ENCODE measurements around the gene S100A11.

The S100A11 gene

DNA sequence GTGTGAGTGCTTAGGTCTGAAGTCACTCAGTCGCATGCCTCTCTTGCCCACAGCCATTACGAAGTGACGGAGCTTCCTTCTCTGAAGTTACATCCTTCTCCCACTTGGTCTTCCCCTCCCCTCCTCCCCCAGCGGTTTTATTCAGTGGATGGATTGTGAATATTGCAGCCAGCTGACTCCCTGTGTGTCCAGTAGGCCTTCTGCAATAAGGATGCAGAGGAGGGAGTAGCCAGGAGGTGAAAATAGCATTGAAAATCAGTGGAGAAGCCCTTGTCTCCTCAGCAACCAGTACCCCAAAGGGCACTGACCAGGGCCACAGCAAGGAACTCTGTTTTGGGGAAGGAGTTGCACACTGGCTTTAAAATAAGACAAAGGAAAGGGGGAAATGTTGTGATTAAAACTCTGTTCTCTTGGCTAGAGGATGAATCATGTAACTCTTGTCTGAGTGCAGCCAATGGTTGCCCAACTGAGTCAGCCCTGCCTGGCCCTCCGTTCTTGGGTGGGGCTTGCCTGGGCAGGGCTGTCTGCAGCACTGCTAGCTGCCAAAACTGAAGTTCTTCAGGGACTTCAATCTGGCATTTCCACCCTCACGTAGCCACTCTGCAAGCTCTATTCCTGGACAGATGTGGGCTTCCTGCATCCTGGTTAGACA lies 47.5 kb downstream of the S100A11 start:
- Histone ChIP-seq H3K4me1 (ENCODE audit: control insufficient read depth, insufficient read depth, low read length) (peaks cover 20% of the 10 kb centered on the region), H3K36me3 (ENCODE audit: control insufficient read depth, insufficient read depth, low read length) (peaks cover 4% of the 10 kb centered on the region), H3K9me3 (ENCODE audit: control insufficient read depth, insufficient read depth, low read length) (no peaks in the 10 kb centered on the region), H3K9ac (ENCODE audit: low read depth, low read length) (no peak overlapping the region), H3K4me3 (ENCODE audit: low read depth, low read length) (no peak overlapping the region), H3K27me3 (ENCODE audit: control insufficient read depth, insufficient read depth, low read length) (no peaks in the 10 kb centered on the region)

- no peaks in the 10 kb centered on the region for H3K27me3 ChIP-seq (ENCODE audit: control insufficient read depth, insufficient read depth, low read length)
- peaks cover 9% of the 10 kb centered on the region for H3K36me3 ChIP-seq (ENCODE audit: control insufficient read depth, insufficient read depth, low read length)
- H3K4me3 ChIP-seq (ENCODE audit: low read depth, low read length), result no peak overlapping the region
- H3K9ac ChIP-seq (ENCODE audit: low read depth, low read length), result no peak overlapping the region
- no peaks in the 10 kb centered on the region for H3K9me3 ChIP-seq (ENCODE audit: control insufficient read depth, insufficient read depth, low read length)
- H3K4me1 ChIP-seq (ENCODE audit: control insufficient read depth, insufficient read depth, low read length), result peaks cover 20% of the 10 kb centered on the region
These were observed 48.3 kb downstream of the S100A11 start for GRCh38 chr1:151988405-151988923.

DNA sequence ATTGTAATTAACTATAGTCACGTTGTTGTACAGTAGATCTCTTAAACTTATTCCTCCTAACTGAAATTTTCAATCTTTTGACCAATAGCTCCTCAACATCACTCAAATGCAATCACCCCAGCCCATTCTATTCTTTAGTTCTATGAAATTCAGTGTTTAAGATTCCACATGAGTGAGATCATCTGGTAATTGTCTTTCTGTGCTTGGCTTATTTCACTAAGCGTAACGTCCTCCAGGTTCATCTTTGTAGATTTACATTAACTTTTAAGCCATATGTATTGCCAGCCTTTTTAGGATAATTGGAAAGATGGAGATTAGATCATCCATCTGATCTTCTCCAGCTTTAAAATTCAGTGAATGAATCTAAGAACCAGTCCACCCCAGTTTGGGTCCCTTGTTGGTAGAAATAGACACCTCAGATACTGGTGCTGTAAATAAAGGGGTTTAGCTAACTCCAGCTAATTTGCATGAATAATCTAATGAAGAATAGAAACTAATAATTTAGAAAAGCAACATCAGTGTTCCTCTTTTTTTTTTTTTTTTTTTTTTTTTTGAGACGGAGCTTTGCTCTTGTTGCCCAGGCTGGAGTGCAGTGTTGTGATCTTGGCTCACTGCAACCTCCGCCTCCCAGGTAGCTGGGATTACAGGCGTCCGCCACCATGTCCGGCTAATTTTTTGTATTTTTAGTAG lies 50.2 kb downstream of the S100A11 start:
- Histone ChIP-seq H3K9me3 (ENCODE audit: control insufficient read depth, insufficient read depth, low read length) (no peaks in the 10 kb centered on the region), H3K9ac (ENCODE audit: low read depth, low read length) (no peak overlapping the region), H3K4me1 (ENCODE audit: control insufficient read depth, insufficient read depth, low read length) (peaks cover 17% of the 10 kb centered on the region), H3K36me3 (ENCODE audit: control insufficient read depth, insufficient read depth, low read length) (peaks cover 9% of the 10 kb centered on the region), H3K4me3 (ENCODE audit: low read depth, low read length) (no peak overlapping the region), H3K27me3 (ENCODE audit: control insufficient read depth, insufficient read depth, low read length) (no peaks in the 10 kb centered on the region)

DNA sequence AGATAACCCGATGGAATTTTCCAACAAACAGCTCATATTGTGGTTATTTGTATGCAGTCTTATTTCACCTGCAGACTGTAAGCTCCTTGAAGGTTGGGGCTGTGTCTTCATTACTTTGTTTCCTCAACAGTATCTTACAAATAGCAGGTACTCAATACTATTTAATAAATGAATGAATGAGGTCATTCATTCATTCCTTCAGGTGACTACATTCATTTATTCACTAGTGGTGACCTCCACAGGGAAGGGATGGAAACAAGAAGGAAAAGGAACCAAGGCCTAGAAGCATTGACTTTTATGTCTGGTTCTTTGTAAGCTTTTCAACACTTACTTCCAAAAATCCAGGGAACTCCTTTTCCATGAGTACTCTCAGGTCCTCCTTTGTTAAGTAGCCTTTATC lies 51.0 kb downstream of the S100A11 start:
- H3K9ac ChIP-seq (ENCODE audit: low read depth, low read length), result no peak overlapping the region
- no peaks in the 10 kb centered on the region for H3K27me3 ChIP-seq (ENCODE audit: control insufficient read depth, insufficient read depth, low read length)
- H3K36me3 ChIP-seq (ENCODE audit: control insufficient read depth, insufficient read depth, low read length), result peaks cover 9% of the 10 kb centered on the region
- no peak overlapping the region for H3K4me3 ChIP-seq (ENCODE audit: low read depth, low read length)
- peaks cover 10% of the 10 kb centered on the region for H3K4me1 ChIP-seq (ENCODE audit: control insufficient read depth, insufficient read depth, low read length)
- H3K9me3 ChIP-seq (ENCODE audit: control insufficient read depth, insufficient read depth, low read length), result no peaks in the 10 kb centered on the region

DNA sequence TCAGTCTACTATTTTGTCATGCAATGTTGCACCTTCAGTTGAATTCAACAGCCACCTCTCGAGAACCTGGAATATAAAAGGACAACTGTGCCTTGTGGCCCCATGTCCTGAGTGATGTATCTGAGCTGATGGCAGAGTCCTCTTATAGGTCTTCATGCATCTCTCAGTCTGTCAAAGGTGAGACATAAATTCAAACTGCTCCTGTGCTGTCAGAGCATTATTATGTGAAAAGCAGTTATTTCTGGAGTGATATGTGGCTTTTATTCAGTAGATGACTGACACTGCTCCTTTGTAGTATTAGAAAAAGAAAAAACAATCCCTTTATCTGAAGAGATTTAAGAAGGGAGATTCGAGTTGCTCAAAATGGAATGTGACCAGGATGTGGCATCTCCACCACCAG lies 51.5 kb downstream of the S100A11 start:
- no peak overlapping the region for H3K4me3 ChIP-seq (ENCODE audit: low read depth, low read length)
- H3K27me3 ChIP-seq (ENCODE audit: control insufficient read depth, insufficient read depth, low read length), result no peaks in the 10 kb centered on the region
- H3K4me1 ChIP-seq (ENCODE audit: control insufficient read depth, insufficient read depth, low read length), result peaks cover 14% of the 10 kb centered on the region
- no peak overlapping the region for H3K9ac ChIP-seq (ENCODE audit: low read depth, low read length)
- H3K36me3 ChIP-seq (ENCODE audit: control insufficient read depth, insufficient read depth, low read length), result peaks cover 9% of the 10 kb centered on the region
- H3K9me3 ChIP-seq (ENCODE audit: control insufficient read depth, insufficient read depth, low read length), result no peaks in the 10 kb centered on the region

DNA sequence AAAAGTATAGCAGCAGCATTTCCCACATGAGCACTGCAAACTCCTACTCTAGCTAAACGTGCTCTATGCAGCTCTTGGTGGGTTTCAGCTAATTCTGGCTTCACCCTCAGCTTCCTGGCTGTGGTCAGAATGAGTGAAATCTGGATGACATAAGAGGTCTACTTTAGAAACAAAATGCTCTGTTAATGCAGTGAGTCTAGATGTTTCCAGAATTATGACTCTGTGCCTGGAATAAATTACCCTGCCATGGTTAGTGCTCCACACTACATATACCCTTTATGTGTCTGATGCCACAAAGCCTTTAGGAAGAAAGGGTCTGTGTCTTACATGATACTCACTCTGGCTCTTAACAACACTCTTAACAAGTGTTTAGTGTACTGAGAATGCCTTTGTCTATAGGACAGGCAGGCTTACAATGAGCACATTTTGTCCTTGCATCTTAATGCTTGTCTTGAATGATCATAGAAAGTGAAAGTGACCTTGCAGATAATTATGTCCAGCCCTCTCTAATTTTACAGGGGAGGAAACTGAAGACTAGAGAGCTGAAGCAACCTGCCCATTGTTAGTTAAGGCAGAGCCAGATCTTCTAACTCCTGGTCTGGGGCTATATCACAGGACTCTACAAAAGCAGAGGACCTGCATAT lies 52.4 kb downstream of the S100A11 start:
- peaks cover 12% of the 10 kb centered on the region for H3K4me1 ChIP-seq (ENCODE audit: control insufficient read depth, insufficient read depth, low read length)
- H3K36me3 ChIP-seq (ENCODE audit: control insufficient read depth, insufficient read depth, low read length), result peaks cover 9% of the 10 kb centered on the region
- no peak overlapping the region for H3K9ac ChIP-seq (ENCODE audit: low read depth, low read length)
- no peaks in the 10 kb centered on the region for H3K9me3 ChIP-seq (ENCODE audit: control insufficient read depth, insufficient read depth, low read length)
- H3K27me3 ChIP-seq (ENCODE audit: control insufficient read depth, insufficient read depth, low read length), result no peaks in the 10 kb centered on the region
- H3K4me3 ChIP-seq (ENCODE audit: low read depth, low read length), result no peak overlapping the region

Data from iPS-15b (cell line).